HepG2 (cell line): ENCODE data around the gene CAB39. TPM values are rescaled to one million over a fixed set of nuclear protein-coding genes. Genes with fewer than 3 reads are reported as not detected.

ENCODE experiments used
- ARHGAP35 ChIP-seq: sonication (generic); formaldehyde crosslinking; IDR thresholded peaks from 2 replicates; pipeline ENCODE4 v1.9.0; 2022; ENCODE audit warnings: mild to moderate bottlenecking, inconsistent platforms, moderate library complexity, missing genetic modification reagents, borderline replicate concordance
- FLYWCH1 ChIP-seq: sonication (generic); formaldehyde crosslinking; IDR thresholded peaks from 2 replicates; pipeline ENCODE4 v1.8.1; 2023; ENCODE audit warnings: mild to moderate bottlenecking, missing genetic modification reagents
- HDAC1 ChIP-seq: sonication (generic); formaldehyde crosslinking; IDR thresholded peaks from 2 replicates; pipeline ENCODE4 v1.5.1; 2020; ENCODE audit warnings: mild to moderate bottlenecking, missing genetic modification reagents
- HMGA1 ChIP-seq: sonication (generic); formaldehyde crosslinking; conservative IDR thresholded peaks from 2 replicates; pipeline ENCODE4 v1.4.0; 2020; ENCODE audit warnings: missing genetic modification reagents
- HNF4G ChIP-seq, 2 experiments: sonication (generic) in 1 of 2; formaldehyde crosslinking in 1 of 2; IDR thresholded peaks; 2 replicates each; pipeline versions ENCODE4 v1.4.0 to v1.6.1; 2011 to 2020; ENCODE audit warnings: borderline replicate concordance in 2 of 2, low read depth in 2 of 2, mild to moderate bottlenecking in 2 of 2, low read length in 1 of 2, missing genetic modification reagents in 1 of 2, moderate library complexity in 1 of 2
- HNRNPLL ChIP-seq: fragments of 200-400 bp; formaldehyde crosslinking; IDR thresholded peaks from 2 replicates; pipeline ENCODE4 v1.6.1; 2017; ENCODE audit warnings: mild to moderate bottlenecking, low read depth, low read length; ENCODE audit not compliant: poor library complexity, severe bottlenecking
- IKZF1 ChIP-seq: fragments of 450-650 bp; IDR thresholded peaks from 2 replicates; pipeline ENCODE4 v1.7.1; 2016
- NFIC ChIP-seq: IDR thresholded peaks from 2 replicates; pipeline ENCODE4 v1.6.1; 2012; ENCODE audit warnings: mild to moderate bottlenecking, low read length, inconsistent platforms
- NR2F6 ChIP-seq, 2 experiments: IDR thresholded peaks; 2 replicates each; pipeline ENCODE4 v1.6.1; 2016; ENCODE audit warnings: antibody characterized with exemption in 1 of 2, mild to moderate bottlenecking in 1 of 2
- POLR2AphosphoS2 ChIP-seq: IDR thresholded peaks from 2 replicates; pipeline ENCODE4 v1.6.1; 2011; ENCODE audit warnings: low read depth, low read length, improper control_type of control experiment
- SYNCRIP ChIP-seq: fragments of 200-400 bp; formaldehyde crosslinking; IDR thresholded peaks from 2 replicates; pipeline ENCODE4 v1.6.1; 2018; ENCODE audit warnings: mild to moderate bottlenecking, low read depth, low read length; ENCODE audit not compliant: insufficient read depth
- TARDBP ChIP-seq: sonication (generic); formaldehyde crosslinking; IDR thresholded peaks from 2 replicates; pipeline ENCODE4 v1.8.0; 2022; ENCODE audit warnings: mild to moderate bottlenecking, missing genetic modification reagents
- TMF1 ChIP-seq: sonication (generic); formaldehyde crosslinking; IDR thresholded peaks from 2 replicates; pipeline ENCODE4 v1.8.1; 2022; ENCODE audit warnings: low read depth, missing genetic modification reagents
- ZEB1 ChIP-seq: IDR thresholded peaks from 2 replicates; pipeline ENCODE4 v1.6.1; 2012; ENCODE audit warnings: mild to moderate bottlenecking, low read depth, inconsistent platforms; ENCODE audit not compliant: insufficient replicate concordance
- ZNF124 ChIP-seq: sonication (generic); formaldehyde crosslinking; IDR thresholded peaks from 2 replicates; pipeline ENCODE4 v1.4.0; 2020; ENCODE audit warnings: missing genetic modification reagents
- ZNF510 ChIP-seq: sonication (generic); formaldehyde crosslinking; IDR thresholded peaks from 2 replicates; pipeline ENCODE4 v1.4.0; 2020; ENCODE audit warnings: low read depth, mild to moderate bottlenecking, missing genetic modification reagents
- ZNF768 ChIP-seq: sonication (generic); formaldehyde crosslinking; IDR thresholded peaks from 2 replicates; pipeline ENCODE4 v1.4.0; 2020; ENCODE audit warnings: missing genetic modification reagents
- ZNF788 ChIP-seq: sonication (generic); formaldehyde crosslinking; IDR thresholded peaks from 2 replicates; pipeline ENCODE4 v1.5.0; 2020; ENCODE audit warnings: mild to moderate bottlenecking, missing genetic modification reagents, borderline replicate concordance
- polyA plus RNA-seq, 8 experiments: library from polyadenylated mRNA; depleted of rRNA in 3 of 8; stranded (reverse) in 7 of 8; unstranded in 1 of 8; fragments of >200 nt; fragmentation: Illumina TruSeq in 4 of 8; extraction: Trizol in 4 of 8; gene quantifications; 2 replicates each; pipeline versions ENCODE4 v1.2.1 to v1.2.3, GENCODE V29; 2011 to 2016; ENCODE audit warnings: low read depth in 4 of 8, missing spikeins in 1 of 8, mixed read lengths in 1 of 8; ENCODE audit not compliant: insufficient read depth in 1 of 8
- total RNA-seq, 5 experiments: library from RNA; depleted of rRNA; stranded (reverse); fragments of >200 nt; fragmentation: Illumina TruSeq; extraction: Trizol; gene quantifications; 2 replicates each; pipeline ENCODE4 v1.2.3, GENCODE V29; 2016; ENCODE audit warnings: low read depth in 1 of 5
- TF ChIP-seq, protein P1 (sequence below): sonication (generic); formaldehyde crosslinking; IDR thresholded peaks from 2 replicates; pipeline ENCODE4 v1.4.0; 2020; ENCODE audit warnings: mild to moderate bottlenecking, missing genetic modification reagents
- TF ChIP-seq, protein P2 (sequence below): sonication (generic); formaldehyde crosslinking; IDR thresholded peaks from 2 replicates; pipeline ENCODE4 v1.4.0; 2020; ENCODE audit warnings: missing genetic modification reagents, mild to moderate bottlenecking, borderline replicate concordance
- TF ChIP-seq, protein P3 (sequence below): IDR thresholded peaks from 2 replicates; pipeline ENCODE4 v1.6.1; 2016; ENCODE audit warnings: missing genetic modification reagents, missing compliant biosample characterization
- TF ChIP-seq, protein P4 (sequence below): sonication (generic); formaldehyde crosslinking; IDR thresholded peaks from 2 replicates; pipeline ENCODE4 v1.9.0; 2021; ENCODE audit warnings: missing genetic modification reagents, borderline replicate concordance

The CAB39 gene
- total and polyA plus RNA-seq, 2 of the 13 experiments (the other 11 are each of a cell fraction or from before 2014, with no cell fraction given): 19.3 to 45.3 TPM

DNA sequence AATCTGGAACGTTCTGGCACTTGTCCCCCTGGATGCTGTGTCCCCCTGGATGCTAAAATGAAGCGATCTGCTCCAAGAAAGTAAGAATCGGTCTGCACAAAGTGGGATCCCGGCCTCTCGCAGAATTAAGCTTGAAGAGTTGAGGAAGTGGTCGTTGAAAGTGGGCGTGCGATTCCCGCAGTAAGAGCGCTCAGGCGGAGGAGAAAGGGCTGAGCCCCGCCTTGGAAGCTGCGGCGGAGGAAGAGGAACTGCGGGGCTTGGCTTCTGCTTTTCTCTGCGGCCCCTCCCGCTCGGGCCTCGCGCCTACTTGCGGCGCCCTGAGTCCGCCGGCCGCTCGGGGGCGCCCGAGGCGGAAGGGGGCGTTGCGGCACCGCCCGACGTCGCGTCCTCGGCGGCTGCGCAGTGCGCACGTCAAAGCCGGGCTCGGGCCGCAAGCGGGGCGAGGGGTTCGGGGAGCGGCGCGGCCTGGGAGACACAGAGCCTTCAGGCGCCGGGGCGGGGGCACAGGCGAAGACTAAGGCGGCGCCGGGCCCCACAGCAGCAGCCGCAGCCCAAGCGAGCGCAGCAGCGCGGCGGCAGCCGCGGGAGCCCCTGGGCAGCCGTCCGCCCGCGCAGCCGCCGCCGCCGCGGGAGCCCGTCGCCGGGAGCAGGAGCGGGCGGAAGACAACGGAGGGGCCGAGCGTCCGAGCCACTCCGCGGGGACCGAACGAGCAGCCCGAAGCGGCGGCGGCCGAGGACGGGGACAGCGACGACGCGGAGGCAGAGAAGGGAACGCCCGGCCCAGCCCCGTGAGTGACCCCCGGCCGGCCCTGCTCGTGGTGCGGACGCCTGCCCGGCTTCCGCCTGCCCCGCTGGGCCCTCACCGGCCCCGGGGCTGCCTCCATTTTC is at the start of gene CAB39 (continued):
- TF ChIP-seq NFIC: no peak
- TF ChIP-seq ARHGAP35 (CRISPR knock-in tag): peak; percentile 57; the same call in 1 of the 2 replicates
- no peak for TF ChIP-seq SYNCRIP
- 0 out of 2 replicates have a peak, but pooled peaks have one; percentile 82 for TF ChIP-seq ZNF510
- peak; percentile 64; the same call in 1 of the 2 replicates for TF ChIP-seq ZNF788 (CRISPR knock-in tag)
- peak; percentile 92 for TF ChIP-seq TARDBP (CRISPR knock-in tag)
- no peak for TF ChIP-seq HNF4G (IDR thresholded peaks at IDR 0.05; ENCODE audit: borderline replicate concordance, low read depth, low read length)
- TF ChIP-seq HNF4G (CRISPR knock-in tag; IDR thresholded peaks at IDR 0.05; ENCODE audit: borderline replicate concordance, low read depth): no peak
- no peak; the same call in 1 of the 2 replicates for TF ChIP-seq ZNF124 (CRISPR knock-in tag)
- peak; percentile 63 for TF ChIP-seq HDAC1 (CRISPR knock-in tag)
- no peak for TF ChIP-seq POLR2AphosphoS2
- TF ChIP-seq, protein P1, sequence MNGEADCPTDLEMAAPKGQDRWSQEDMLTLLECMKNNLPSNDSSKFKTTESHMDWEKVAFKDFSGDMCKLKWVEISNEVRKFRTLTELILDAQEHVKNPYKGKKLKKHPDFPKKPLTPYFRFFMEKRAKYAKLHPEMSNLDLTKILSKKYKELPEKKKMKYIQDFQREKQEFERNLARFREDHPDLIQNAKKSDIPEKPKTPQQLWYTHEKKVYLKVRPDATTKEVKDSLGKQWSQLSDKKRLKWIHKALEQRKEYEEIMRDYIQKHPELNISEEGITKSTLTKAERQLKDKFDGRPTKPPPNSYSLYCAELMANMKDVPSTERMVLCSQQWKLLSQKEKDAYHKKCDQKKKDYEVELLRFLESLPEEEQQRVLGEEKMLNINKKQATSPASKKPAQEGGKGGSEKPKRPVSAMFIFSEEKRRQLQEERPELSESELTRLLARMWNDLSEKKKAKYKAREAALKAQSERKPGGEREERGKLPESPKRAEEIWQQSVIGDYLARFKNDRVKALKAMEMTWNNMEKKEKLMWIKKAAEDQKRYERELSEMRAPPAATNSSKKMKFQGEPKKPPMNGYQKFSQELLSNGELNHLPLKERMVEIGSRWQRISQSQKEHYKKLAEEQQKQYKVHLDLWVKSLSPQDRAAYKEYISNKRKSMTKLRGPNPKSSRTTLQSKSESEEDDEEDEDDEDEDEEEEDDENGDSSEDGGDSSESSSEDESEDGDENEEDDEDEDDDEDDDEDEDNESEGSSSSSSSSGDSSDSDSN: peak; percentile 82
- TF ChIP-seq HNRNPLL: peak; percentile 95
- TF ChIP-seq, protein P2, sequence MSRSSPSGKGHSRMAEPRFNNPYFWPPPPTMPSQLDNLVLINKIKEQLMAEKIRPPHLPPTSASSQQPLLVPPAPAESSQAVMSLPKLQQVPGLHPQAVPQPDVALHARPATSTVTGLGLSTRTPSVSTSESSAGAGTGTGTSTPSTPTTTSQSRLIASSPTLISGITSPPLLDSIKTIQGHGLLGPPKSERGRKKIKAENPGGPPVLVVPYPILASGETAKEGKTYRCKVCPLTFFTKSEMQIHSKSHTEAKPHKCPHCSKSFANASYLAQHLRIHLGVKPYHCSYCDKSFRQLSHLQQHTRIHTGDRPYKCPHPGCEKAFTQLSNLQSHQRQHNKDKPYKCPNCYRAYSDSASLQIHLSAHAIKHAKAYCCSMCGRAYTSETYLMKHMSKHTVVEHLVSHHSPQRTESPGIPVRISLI: peak; percentile 35; the same call in 1 of the 2 replicates
- TF ChIP-seq FLYWCH1: no peak
- TF ChIP-seq TMF1 (CRISPR knock-in tag): peak; percentile 92
- TF ChIP-seq, protein P3, sequence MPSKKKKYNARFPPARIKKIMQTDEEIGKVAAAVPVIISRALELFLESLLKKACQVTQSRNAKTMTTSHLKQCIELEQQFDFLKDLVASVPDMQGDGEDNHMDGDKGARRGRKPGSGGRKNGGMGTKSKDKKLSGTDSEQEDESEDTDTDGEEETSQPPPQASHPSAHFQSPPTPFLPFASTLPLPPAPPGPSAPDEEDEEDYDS (CRISPR knock-in tag): peak; percentile 79
- TF ChIP-seq NR2F6 (IDR thresholded peaks at IDR 0.05): no peak
- peak; percentile 52; the same call in 1 of the 2 replicates for TF ChIP-seq NR2F6 (CRISPR knock-in tag; IDR thresholded peaks at IDR 0.05)
- TF ChIP-seq ZEB1: peak; percentile 73
- TF ChIP-seq HMGA1: no peak
- TF ChIP-seq, protein P4, sequence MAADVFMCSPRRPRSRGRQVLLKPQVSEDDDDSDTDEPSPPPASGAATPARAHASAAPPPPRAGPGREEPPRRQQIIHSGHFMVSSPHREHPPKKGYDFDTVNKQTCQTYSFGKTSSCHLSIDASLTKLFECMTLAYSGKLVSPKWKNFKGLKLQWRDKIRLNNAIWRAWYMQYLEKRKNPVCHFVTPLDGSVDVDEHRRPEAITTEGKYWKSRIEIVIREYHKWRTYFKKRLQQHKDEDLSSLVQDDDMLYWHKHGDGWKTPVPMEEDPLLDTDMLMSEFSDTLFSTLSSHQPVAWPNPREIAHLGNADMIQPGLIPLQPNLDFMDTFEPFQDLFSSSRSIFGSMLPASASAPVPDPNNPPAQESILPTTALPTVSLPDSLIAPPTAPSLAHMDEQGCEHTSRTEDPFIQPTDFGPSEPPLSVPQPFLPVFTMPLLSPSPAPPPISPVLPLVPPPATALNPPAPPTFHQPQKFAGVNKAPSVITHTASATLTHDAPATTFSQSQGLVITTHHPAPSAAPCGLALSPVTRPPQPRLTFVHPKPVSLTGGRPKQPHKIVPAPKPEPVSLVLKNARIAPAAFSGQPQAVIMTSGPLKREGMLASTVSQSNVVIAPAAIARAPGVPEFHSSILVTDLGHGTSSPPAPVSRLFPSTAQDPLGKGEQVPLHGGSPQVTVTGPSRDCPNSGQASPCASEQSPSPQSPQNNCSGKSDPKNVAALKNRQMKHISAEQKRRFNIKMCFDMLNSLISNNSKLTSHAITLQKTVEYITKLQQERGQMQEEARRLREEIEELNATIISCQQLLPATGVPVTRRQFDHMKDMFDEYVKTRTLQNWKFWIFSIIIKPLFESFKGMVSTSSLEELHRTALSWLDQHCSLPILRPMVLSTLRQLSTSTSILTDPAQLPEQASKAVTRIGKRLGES (CRISPR knock-in tag): peak; percentile 22; the same call in 1 of the 2 replicates
- no peak for TF ChIP-seq IKZF1
- TF ChIP-seq ZNF768 (CRISPR knock-in tag): peak; percentile 63; the same call in 1 of the 2 replicates
